OCI-LY3 (cell line): ENCODE data around the gene KIAA1328.

Experiments
- EZH2phosphoT487 ChIP-seq: fragments of 200-600 bp; shearing (Covaris generic); IDR thresholded peaks from 2 replicates; pipeline ENCODE4 v1.6.1; 2018; ENCODE audit warnings: antibody characterized with exemption, mixed run types, low read depth
- TF ChIP-seq, protein P1 (sequence below): fragments of 200-600, 300-600 bp; sonication (generic); IDR thresholded peaks from 2 replicates; pipeline ENCODE4 v1.5.1; 2014; ENCODE audit warnings: antibody characterized with exemption, low read length, low read depth

DNA sequence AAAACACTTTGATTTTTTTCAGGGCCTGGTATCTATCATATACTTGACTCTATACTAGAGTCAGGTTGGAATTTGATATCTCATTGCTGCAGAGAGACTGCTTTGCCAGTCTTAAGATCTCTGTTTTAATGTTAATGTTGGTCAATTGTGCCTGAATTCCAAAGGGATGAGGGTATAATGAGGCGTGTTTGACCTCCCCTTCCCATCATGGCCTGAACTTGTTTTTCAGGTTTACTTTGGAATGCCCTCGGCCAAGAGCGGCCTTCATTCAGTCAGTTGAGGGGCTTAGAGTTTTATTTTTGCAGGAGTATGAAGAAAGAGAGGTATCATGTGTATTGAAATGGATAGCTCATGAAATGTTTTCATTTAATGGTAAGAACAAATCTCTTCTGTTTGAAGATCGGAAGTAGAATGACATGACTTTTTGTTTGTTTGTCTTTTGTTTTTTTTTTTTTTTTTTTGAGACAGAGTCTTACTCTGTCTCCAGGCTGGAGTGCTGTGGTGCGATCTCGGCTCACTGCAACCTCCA, 119.0 kb downstream of the KIAA1328 start:
- TF ChIP-seq, protein P1, sequence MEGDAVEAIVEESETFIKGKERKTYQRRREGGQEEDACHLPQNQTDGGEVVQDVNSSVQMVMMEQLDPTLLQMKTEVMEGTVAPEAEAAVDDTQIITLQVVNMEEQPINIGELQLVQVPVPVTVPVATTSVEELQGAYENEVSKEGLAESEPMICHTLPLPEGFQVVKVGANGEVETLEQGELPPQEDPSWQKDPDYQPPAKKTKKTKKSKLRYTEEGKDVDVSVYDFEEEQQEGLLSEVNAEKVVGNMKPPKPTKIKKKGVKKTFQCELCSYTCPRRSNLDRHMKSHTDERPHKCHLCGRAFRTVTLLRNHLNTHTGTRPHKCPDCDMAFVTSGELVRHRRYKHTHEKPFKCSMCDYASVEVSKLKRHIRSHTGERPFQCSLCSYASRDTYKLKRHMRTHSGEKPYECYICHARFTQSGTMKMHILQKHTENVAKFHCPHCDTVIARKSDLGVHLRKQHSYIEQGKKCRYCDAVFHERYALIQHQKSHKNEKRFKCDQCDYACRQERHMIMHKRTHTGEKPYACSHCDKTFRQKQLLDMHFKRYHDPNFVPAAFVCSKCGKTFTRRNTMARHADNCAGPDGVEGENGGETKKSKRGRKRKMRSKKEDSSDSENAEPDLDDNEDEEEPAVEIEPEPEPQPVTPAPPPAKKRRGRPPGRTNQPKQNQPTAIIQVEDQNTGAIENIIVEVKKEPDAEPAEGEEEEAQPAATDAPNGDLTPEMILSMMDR: no peak
- no peak for TF ChIP-seq EZH2phosphoT487
